HG02973 (cell line): Measurements from ENCODE around the gene FAM3B.
A peak's percentile ranks its signal among the peaks of the same experiment; 100 is the strongest.
"Not testable (repeated sequence)": the region's sequence is repeated elsewhere in the genome, so short reads cannot be mapped to it uniquely, and the experiment has no call there.

Source experiments
- ATAC-seq: cut with Tn5 transposase; IDR thresholded peaks from one replicate; pipeline ENCODE4 v1.9.1; 2021; ENCODE audit warnings: moderate library complexity; ENCODE audit not compliant: unreplicated experiment

Gene FAM3B

DNA sequence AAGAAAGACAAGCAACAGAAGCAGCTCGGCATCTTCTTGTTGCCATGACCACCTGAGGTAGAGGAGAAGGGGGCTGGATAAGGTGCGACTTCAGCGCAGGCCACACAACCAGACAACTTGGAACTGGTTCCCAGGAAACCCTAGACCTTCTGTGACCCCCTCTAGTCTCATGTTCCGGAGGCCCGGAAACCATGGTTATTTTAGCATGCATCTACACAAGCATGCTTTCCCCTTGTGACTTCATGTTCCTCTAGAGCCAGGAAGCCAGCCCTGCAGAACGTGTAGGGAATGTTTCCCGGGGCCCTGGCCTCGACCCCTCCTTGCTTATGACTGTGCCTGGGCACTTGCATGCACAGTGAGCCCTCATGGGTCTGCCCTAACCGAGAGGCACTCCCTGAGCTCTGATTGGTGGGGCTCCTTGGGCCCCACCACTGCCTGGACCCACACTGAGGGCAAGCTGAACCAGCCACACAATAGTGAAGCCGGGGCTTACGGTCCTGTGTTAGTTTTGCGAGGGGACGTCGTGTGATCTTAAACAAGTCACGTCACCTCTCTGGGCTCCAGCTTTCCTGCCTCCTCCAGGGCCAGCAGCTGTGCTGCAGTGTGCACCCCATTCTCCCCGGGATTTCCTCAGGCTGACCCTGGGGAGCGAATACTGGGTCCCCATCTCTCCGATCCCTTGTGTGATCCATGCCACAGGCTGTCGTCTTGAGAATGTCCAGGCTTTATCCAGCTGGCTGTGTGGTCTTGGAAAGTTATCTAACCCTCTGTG lies 33.2 kb downstream of the FAM3B start:
- ATAC-seq: no peak

DNA sequence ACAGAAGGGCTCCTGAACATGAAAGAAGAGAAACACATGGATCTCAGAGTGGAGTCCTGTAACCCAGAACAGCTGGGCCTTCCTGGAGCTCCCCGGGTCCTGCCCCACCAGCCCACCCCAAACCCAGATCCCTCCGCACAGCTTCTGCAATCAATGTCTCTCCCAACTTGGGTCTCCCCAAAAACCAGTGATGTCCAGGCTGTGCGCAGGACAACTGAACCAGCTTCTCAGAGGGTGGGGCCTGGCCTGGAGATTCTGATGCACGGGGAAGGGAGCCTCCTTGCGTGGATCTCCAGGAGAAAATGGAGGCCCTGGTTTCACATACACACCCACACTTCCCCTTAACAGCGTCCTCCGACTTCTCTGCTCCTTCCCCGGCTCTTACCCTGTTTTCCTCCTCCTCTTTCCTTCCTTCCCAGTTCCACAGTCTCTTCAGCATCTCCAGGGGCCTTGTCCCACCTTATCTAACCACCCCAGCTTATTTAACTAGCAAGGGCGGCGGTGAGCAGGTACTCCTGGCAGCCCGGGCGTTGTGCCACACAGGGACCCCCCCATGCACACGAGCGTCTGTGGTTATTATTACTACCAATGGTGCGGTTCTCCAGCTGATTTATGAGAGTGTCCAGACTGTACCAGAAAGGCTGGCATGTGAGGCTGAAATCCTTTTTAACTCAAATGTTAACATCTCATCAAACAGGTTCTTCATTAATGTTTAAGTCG lies 34.0 kb downstream of the FAM3B start:
- no peak for ATAC-seq

DNA sequence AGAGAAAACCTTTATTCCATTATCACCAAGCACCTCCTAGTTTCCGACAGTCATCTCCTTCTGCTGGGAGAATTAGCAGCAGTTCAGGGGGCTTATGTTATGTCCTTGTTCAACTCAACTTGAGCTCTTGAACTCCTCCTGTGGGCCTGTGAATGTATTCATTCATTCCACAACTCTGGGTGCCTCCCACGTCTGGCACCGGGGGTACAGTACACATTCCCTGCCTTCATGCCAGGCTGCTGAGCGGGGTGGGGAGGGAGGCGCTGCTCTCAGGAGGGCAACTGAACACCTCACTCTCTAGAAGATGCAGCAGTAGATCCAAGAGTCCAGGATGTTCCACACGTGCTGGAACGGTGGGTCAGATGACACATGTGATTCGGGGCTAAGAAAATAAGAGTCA lies 40.9 kb downstream of the FAM3B start:
- ATAC-seq: no peak

DNA sequence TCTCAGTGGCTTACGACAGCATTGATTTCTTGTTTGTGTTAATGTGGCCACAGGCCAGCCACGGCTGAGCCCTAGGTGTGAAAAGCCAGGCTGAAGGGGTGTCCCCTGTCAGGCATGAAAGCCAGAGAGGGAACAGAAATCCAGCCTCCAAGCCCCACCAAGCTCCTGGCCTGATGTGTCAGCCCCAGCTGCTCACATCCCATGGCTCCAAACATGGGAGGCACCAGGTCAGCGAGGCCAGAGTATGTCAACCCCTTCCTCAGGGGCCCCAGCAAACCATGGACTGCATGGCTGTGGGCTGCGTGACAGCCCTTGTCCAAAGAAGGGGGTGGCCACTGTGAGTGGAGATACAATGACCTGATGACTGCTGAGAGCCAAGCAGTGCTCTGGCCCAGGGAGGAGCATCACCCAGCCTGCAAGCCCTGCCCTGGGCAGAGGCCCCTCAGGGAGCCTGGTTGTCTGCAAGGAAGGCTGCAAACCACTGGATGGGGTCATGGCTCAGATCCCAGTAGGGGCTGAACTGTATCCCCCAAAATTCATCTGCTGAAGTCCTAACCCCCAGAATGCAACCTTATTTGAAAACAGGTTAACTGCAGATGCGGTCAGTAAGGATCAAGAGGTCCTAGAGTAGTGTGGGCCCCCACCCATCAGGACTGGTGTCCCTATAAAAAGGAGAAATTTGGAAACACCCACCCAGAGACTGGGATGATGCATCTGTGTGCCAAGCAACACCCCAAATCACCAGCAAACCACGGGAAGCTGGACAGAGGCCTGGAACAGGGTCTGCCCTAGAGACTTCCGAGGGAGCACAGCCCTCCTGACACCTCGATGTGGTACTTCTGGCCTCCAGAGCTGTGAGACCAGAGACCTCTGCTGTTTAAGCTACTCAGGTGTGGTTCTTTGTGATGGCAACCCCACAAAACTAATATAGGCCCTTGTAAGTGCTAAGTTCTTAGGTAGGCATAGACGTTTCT lies 41.9 kb downstream of the FAM3B start:
- ATAC-seq: no peak

DNA sequence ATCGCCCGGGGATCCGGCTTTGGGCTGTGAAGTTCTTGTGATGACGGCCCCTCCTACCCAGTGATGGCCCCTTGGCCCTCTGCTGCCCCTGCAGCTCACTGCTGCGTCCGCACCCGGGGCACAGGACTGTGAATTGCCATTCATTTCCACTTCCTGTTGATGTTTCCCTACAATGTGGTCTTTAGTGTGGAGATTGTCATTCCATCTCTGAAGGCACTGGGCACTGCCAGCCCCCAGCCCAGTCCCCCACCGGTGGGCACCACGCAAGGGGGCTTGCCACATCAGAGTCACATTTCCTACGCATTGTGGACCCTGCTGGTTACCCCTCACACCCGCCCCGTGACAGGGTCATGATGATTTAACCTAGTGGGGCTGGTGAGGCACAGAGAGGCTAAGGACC lies 42.7 kb downstream of the FAM3B start:
- no peak for ATAC-seq

DNA sequence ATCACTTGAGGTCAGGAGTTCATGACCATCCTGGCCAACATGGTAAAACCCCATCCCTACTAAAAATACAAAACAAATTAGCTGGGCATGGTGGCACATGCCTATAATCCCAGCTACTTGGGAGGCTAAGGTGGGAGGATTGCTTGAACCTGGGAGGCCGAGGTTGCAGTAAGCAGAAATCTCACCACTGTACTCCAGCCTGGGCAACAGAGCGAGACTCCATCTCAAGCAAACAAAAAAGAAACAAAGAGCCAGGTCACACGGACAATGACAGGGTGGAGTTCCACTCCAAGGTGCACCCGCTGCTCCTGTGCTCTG lies 43.1 kb downstream of the FAM3B start:
- not testable (repeated sequence) for ATAC-seq

DNA sequence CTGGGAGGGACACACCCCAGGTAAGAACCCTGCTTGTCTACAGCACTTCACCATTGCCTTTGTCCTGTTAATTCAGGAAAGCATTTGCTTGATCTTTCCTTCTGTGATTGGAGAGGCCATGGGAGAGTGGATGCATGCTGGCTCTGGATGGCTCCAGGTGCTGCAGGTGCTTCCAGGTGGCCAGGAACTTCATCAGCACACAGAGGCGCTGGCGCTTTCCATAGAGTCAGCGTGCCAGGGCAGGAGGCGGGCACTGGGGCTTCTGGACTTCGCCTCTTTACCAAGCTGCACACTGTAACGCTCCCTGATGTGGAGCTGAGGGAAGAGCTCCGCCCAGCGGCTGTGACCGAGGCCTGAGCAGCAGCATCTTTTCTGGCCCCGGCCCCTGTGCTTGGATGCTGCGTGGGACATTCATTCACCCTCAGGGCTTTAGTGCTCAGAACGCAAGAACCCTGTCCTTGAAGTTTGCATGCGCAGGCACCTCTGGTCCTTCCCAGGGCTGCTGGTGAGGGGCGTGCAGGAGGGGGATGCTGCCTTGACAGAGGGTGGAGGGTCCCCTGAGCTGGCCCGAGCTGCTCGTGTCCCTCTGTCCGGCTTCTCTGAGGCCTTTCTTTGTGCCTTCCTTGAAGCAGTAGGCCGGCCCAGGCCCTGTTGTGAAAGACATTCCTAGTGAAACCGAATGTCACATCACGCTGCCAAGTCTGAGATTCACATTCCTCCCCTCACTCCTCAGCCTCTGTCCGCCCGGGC lies 43.6 kb downstream of the FAM3B start:
- ATAC-seq: no peak

DNA sequence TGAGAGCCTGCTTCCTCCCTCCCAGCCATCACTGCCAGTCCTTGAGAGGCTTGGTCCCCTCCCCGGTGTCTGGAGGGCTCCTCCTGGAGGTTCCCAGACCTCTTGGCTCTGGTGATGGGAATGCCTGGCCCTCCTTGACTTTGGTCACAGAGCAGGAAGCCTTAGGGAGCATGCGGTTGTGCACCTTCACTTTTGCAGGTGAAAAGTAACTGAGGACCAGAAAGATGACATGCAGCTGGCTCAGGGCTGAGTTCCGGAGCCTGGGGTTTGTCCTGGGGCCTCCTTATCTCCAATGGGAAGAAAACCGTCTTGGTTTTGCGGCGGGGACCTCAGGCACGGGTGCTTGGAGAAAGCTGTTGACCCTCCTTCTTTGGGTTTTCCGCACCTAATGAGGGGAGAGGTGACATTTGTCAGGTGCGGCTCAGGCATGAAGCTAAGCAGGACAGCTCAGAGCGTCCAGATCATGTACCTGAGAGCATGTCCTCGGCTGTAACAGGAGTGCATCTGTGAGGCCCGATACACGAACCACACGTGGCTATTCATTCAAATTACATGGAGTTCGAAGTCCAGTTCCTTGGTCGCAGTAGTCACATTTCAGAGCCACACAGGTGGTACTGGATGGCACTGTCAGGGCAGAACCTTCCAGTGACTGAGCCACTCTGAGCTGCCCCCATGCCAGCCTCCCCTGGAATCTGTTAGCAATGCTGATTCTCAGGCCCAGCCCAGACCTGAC lies 44.6 kb downstream of the FAM3B start:
- ATAC-seq: no peak

DNA sequence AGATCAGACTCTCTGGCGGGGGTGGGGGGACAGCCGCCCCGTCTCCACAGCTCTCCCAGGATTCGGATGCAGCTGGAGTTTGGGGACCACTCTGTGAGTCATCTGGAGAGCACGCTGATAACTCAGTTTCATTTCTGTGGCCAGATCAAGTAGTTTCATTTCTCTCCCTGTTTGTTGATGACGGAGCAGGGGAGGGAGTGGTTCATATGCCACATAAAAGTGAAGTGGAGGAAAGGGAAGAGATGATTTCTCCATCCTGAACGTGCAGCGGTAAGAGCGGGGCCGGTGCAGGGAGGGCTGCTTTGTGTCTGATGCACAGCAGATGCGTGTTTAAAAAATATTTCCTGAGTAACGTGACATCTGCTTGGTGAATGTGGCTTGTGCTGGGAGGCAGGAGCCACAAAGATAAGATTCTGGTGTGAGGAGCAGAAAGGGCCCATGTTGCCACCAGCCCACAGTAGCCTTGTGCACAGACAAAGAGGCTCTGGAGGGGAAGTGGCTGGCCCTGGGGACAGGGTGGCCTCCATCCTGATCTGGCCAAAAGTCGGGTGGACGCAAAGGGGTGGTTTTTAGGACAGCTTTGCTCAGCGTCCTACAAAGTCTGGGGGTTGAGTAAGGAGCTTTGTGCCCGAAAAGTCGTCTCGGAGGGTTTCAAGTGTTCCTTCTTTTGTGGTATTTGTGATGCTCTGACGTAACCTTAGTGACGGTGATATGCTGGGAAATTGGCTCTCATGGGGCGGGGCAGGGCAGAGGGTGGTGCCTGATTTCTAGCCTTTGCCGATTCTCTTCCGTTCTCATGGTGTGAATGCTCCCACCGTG lies 45.4 kb downstream of the FAM3B start, which contains the start of gene MX2:
TSS of gene MX2 (plus strand) at position 242 of the 819 bp plus-strand sequence. CDS start 14,880 bp downstream, outside the sequence.
- peak; percentile 47 for ATAC-seq

DNA sequence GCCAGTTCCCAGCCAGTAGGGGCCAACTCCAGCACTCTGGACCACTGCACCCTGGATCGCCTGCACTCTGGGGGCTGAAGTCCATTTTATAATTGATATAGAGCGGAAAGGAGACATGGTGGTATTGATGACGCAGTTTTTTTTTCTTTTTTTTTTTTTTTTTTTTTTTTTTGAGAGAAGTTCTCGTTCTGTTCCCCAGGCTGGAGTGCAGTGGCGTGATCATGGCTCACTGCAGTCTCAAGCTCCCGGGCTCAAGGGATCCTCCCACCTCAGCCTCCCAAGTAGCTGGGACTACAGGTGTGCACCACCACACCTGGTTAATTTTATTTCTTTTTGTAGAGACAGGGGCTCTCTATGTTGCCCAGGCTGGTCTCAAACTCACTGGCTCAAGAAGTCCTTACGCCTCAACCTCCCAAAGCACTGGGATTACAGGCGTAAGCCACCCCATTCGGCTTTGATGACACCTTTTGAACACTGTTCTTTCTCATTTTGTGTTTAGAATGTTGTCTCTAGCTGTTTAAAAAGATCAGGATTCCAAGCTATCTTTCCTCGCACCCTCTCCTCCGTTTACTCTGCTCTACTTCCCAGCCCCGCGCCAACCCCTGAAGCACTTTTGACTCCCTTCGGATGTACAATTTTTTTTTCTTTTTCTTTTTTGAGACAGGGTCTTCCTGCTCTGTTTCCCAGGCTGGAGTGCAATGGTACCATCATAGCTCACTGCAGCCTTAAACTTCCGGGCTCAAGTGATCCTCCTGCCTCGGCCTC lies 46.2 kb downstream of the FAM3B start:
- peak; percentile 1 for ATAC-seq

DNA sequence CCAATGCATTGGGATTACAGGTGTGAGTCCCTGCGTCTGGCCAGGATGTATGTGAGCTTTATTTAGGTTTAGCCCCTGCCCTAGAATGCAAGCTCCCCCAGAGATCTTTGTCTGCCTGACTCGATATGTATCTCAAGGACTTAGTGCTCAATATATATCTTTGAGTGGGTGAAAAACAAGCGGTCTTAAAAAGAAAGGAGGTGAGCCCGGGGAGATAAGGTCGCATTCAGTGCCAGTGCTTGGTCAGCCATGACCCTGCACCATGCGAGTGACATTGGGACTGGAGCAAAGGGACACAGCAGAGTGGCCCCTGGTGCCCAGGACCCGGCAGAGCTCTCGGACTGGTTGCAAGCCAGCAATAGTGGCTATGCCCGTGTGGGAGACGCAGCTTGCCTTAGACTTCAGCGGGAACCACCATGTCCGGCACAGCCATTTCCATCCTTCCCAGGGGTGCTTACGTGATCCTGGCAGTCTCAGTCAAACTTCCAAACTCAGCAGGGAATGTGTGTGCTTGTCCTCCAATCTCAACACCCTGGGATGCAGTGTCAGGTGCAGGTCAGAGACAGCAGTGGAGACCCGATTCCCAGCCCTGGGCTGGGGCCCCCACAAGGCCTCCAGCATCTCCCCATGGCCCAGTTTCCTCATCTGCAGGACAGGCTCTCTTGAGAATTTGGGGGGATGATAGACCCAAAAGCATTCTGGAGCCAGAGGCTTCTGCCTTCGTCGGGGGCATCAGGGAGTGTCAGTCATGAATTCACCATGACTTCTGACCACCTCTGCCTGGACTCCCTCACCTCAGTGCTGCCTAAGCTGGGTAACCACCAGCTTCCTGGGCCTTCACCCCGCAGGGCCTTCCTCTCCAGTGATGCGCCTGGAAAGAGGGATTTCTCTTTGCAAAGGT lies 47.0 kb downstream of the FAM3B start:
- ATAC-seq: no peak

DNA sequence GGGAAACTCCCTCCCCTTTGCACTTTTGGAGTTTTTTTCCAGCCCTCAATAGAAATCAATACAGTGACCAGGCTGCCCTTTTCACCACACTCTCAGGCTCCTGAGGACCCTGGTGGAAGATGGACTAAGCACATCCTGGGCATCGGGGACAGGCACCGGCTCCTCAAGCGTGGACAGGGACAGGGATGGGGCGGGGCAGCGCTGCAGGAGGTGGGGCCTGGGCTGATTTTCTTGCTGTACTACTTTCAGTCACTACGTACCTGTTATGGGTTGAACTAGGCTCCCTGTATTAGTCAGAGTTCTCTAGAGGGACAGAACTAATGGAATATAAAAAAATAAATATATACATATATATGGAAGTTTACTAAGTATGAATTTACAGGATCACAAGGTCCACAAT lies 47.7 kb downstream of the FAM3B start:
- ATAC-seq: no peak

DNA sequence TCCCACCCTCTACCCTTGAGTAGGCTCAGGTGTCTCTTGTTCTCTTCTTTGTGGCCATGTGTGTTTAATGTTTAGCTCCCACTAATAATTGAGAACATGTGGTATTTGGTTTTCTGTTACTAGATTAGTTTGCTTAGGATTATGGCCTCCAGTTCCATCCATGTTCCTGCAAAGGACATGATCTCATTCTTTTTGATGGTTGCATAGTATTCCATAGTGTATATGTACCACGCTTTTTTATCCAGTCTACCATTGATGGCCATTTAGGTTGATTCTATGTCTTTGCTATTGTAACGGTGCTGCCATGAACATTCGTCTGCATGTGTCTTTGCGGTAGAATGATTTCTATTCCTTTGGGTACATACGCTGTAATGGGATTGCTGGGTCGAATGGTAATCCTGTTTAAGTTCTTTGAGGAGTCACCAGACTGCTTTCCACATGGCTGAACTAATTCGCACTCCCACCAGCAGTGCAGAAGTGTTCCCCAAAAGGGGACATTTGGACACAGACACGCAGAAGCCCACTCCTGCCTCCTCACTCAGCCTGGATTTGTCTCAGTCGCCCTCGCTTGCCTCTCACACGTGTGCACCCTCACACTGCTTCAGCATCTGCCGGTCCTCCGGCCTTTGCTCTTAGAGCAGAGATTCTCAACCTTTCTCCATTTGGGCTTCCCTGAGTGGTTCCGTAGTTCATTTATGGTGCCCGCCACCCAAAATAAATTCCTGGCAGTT lies 48.9 kb downstream of the FAM3B start:
- no peak for ATAC-seq

DNA sequence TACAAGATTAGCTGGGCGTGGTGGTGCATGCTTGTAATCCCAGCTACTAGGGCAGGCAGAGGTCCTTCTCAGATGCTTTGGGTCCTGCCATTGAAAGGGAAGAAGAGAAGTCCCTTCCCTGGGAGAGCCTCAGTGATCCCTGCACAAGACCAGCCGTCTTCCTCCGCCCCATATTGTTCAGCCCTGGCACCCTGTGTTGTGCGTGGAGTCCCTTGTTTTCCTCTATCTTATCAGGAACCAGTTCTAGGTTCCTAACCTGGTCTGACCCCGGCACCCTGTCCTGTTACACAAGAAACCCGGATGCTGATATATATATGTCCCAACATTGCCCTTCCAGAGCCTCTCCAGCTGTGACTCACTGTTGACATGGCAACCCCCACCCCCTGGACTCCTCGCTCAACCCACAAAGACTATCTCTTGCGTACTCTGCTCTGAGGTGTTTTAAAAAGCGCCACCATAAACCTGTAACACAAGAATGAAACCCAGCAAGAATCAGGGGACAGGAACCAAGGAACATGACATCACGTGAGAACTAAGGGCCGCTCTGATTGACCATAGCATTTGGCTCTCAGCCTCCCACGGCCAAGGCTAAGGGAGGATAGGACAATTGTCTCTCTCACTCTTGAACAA lies 50.0 kb downstream of the FAM3B start:
- no peak for ATAC-seq

DNA sequence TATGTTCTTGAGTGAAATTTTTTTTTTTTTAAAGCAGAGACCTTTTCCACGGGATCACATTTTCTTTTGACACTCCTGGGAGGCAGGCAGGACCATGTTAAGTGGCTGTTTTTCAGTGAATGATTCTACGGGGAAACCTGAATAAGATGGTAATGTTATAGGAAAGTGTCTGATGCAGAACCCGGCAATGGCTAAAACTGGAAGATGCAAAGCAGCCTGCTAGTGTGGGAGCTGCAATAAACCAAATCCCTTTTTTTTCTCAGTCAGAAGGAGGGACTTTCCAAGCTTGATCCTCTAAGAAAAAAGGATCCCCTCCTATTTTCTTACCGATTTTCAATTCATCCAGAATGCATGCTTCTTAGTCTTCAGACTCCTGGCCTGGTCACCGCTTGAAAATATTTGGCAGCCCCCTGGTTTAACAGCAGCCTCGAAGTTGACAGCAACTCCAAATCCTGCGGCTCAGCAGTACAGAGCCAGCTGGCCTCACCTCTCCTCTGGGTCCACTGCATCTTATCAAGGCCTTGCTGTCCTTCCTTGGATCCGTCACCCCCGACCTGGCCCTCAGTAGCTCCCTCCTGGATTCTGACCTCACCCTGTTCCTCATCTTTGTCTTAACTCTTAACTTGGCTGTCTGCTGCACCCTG lies 50.8 kb downstream of the FAM3B start:
- ATAC-seq: no peak
